BLaER1 treated with 17β-estradiol and CSF1 and Interleukin-3, amounts not matched to agents 10 nM and 100 nM (cell line): Measurements from ENCODE around the gene TMEM138.

Experiments used
- H3K27ac ChIP-seq, 11 experiments: shearing (Covaris generic); formaldehyde crosslinking; 2 replicates each; pipeline ENCODE4 v1.8.1; 2022
- H3K27me3 ChIP-seq, 11 experiments: shearing (Covaris generic); formaldehyde crosslinking; 2 replicates each; pipeline ENCODE4 v1.8.1; 2022
- H3K36me3 ChIP-seq, 11 experiments: shearing (Covaris generic); formaldehyde crosslinking; 2 replicates each; pipeline ENCODE4 v1.8.1; 2022
- H3K4me1 ChIP-seq, 10 experiments: shearing (Covaris generic); formaldehyde crosslinking; 2 replicates each; pipeline ENCODE4 v1.8.1; 2022
- H3K4me2 ChIP-seq, 11 experiments: shearing (Covaris generic); formaldehyde crosslinking; 2 replicates each; pipeline ENCODE4 v1.8.1; 2022
- H3K4me3 ChIP-seq, 10 experiments: shearing (Covaris generic); formaldehyde crosslinking; 2 replicates each; pipeline ENCODE4 v1.8.1; 2022
- H3K9ac ChIP-seq, 11 experiments: shearing (Covaris generic); formaldehyde crosslinking; 2 replicates each; pipeline ENCODE4 v1.8.1; 2022
- H3K9me3 ChIP-seq, 11 experiments: shearing (Covaris generic); formaldehyde crosslinking; replicated peaks in 1 of 11; 2 replicates each; pipeline ENCODE4 v1.8.1; 2022
- H4K20me1 ChIP-seq, 11 experiments: shearing (Covaris generic); formaldehyde crosslinking; 2 replicates each; pipeline ENCODE4 v1.8.1; 2022
- Cebpa-rat ChIP-seq, 11 experiments: shearing (Covaris generic); IDR thresholded peaks; 2 replicates each; pipeline ENCODE4 v1.8.1; 2022

Gene TMEM138

DNA sequence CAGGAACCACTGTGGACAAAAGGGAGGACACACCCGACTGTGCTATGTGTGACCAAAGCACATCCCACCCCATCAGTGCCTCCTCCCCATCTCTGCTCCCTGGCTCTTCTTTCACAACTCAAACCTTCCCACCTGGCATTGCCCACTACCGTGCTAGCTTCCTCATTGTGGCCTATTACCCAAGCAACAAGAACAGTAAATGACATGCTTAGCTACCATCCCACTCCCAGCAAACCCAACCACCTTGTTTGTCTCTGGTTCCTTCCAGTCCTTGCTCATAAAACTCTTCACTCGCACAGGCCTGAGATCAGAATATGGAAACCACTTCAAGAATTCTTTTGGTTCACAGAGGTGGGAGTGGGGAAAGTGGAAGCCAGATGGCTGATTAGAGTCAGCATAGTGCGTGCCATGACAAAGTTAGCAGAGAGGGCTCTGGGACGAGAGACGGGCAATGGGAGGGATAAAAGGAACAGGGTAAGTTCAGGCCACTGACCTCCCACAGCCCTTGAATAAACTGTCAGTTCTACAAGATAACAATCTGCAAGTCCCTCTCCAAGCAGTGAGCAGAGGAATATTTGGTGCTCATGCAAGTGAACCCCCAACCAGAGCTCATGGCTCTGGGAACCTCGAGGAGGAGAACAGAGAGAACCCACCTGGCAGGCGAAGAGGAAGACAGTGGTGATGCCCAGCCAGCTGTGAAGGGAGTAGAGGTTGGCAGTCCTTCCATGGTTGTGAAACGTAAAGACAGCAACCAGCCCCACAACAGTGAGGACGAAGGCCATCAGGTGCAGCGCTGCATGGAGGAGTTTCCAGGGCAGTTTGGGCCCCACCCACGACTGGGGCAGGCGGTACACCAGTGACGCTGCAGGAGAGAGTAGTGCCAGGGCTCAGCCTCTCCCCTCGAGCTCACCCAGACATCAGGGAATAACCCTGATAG is 8.8 kb upstream of the TMEM138 start:
- no peaks in the 10 kb centered on the region for H3K27me3 ChIP-seq
- no peaks in the 10 kb centered on the region; a peak in 1 of 22 replicates for H4K20me1 ChIP-seq
- H3K27ac ChIP-seq: peak overlapping the region in 9 of 11 experiments; percentile 38 to 99 (median 67); a peak in 17 of 22 replicates
- no peak overlapping the region for H3K4me3 ChIP-seq
- H3K36me3 ChIP-seq: peaks cover 35 to 70% (median 55%) of the 10 kb centered on the region in 11 experiments
- H3K9me3 ChIP-seq: no peaks in the 10 kb centered on the region
- H3K4me1 ChIP-seq: peaks cover 46 to 78% (median 63%) of the 10 kb centered on the region in 10 experiments
- H3K9ac ChIP-seq: peak overlapping the region in 8 of 11 experiments; percentile 30 to 58 (median 44); a peak in 13 of 22 replicates
- TF ChIP-seq Cebpa-rat (IDR thresholded peaks at IDR 0.05): peak in 1 of 11 experiments; percentile 33; a peak in 1 of 22 replicates
- peak overlapping the region; percentile 37 to 86 (median 71) for H3K4me2 ChIP-seq

DNA sequence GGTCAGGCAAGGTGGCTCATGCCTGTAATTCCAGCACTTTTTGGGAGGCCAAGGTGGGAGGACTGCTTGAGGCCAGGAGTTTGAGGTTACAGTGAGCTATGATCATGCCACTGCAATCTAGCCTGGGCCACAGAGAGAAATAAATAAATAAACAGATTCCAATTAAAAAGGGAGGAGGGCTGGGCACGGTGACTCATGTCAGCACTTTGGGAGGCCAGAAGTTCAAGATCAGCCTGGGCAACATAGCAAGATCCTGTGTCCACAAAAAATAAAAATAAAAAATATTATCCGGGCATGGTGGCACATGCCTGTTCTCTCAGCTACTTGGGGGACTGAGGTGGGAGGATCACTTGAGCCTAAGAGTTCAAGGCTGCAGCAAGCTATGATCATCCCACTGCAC is 8.0 kb upstream of the TMEM138 start:
- TF ChIP-seq Cebpa-rat (IDR thresholded peaks at IDR 0.05): no peak
- Histone ChIP-seq H3K27ac (peak overlapping the region in 9 of 11 experiments; percentile 38 to 99 (median 67); a peak in 17 of 22 replicates), H3K4me2 (peak overlapping the region; percentile 37 to 86 (median 71)), H3K4me1 (peaks cover 54 to 78% (median 67%) of the 10 kb centered on the region in 10 experiments), H3K36me3 (peaks cover 27 to 62% (median 47%) of the 10 kb centered on the region in 11 experiments), H3K4me3 (no peak overlapping the region), H4K20me1 (no peaks in the 10 kb centered on the region; a peak in 1 of 22 replicates), H3K9me3 (no peaks in the 10 kb centered on the region), H3K27me3 (no peaks in the 10 kb centered on the region), H3K9ac (peak overlapping the region in 9 of 11 experiments; percentile 11 to 58 (median 44); a peak in 13 of 22 replicates)

DNA sequence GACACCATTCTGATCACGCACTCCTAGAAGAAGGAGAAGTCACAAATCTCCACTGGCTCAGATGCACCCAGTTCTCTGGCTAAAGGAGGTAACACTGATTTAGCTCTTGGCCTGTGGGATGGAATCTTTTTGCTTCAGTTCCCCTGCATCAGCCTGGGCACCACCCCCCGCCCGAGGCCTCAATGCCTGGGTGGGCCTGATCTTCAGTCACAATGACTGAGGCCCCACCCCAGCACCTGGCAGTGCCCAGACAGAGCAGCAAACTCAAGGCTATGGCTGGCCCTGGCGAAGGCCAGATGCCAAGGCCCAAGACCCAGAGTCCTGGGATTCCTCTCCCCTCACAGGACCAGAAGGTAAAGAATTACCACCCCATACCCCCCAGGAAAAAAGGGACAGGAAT is 5.5 kb upstream of the TMEM138 start:
- Histone ChIP-seq H3K27ac (peak overlapping the region; percentile 55 to 99 (median 91); a peak in 21 of 22 replicates), H3K27me3 (no peaks in the 10 kb centered on the region), H3K4me3 (peak overlapping the region in 4 of 10 experiments; percentile 1 to 56 (median 14); a peak in 3 of 20 replicates), H4K20me1 (no peaks in the 10 kb centered on the region; a peak in 1 of 22 replicates), H3K9me3 (no peaks in the 10 kb centered on the region), H3K9ac (peak overlapping the region in 10 of 11 experiments; percentile 33 to 77 (median 74); a peak in 19 of 22 replicates), H3K36me3 (peaks cover 6 to 37% (median 25%) of the 10 kb centered on the region in 11 experiments; a peak in 21 of 22 replicates), H3K4me1 (peaks cover 75 to 90% (median 84%) of the 10 kb centered on the region in 10 experiments), H3K4me2 (peak overlapping the region; percentile 85 to 98 (median 89))
- no peak for TF ChIP-seq Cebpa-rat (IDR thresholded peaks at IDR 0.05)

DNA sequence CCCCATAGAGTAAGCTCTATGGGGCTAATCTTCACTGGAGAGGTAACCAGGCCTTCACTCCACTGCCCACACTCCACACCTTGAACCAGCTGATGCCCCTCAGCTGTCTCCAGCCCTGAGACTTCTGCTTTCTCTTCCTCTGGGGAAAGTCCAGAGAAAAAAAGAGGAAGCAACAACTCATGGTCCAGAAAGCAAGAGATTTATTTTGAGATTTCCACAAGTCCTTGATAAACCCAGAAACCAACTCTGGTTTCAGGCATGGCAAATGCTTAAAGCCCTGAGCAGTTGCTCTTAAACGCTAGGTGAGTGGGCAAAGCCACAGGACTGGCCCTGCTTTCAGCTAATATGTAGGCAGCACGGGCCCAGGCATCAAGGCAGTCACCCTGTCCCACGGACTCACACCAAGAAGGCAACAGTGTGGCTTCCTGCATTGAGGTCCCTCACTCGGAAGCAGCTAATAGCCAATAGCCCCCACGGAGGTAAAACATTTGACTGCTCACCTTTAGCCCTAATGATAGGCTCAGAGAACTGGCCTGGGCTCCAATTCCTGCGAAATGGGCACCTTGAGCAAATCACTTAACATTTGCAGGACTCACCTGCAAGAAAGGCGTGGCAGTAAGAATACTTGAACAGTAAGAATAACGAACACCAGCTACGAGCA is 4.8 kb upstream of the TMEM138 start:
- Histone ChIP-seq H3K4me2 (peak overlapping the region; percentile 85 to 98 (median 89)), H3K27me3 (no peaks in the 10 kb centered on the region), H3K36me3 (peaks cover 0 to 30% (median 18%) of the 10 kb centered on the region in 11 experiments; a peak in 18 of 22 replicates), H3K4me3 (peak overlapping the region in 9 of 10 experiments; percentile 7 to 56 (median 30); a peak in 15 of 20 replicates), H3K9ac (peak overlapping the region; percentile 44 to 77 (median 74); a peak in 21 of 22 replicates), H3K9me3 (no peaks in the 10 kb centered on the region), H4K20me1 (no peaks in the 10 kb centered on the region; a peak in 1 of 22 replicates), H3K4me1 (peaks cover 75 to 86% (median 83%) of the 10 kb centered on the region in 10 experiments), H3K27ac (peak overlapping the region; percentile 70 to 99 (median 91))
- no peak for TF ChIP-seq Cebpa-rat (IDR thresholded peaks at IDR 0.05)

DNA sequence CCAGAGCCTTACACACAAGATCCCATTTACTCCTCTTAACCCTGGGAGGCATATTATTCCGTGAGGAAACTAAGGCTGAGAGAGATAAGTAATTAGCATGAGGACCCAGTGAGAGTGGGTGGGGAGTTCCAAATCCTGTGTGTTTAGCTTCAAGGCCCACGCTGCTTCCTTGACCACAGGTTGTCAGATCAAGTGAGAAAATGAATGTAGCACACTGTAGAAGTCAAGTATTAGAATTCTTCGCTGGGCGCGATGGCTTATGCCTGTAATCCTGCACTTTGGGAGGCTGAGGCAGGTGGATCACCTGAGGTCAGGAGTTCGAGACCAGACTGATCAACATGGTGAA is 4.3 kb upstream of the TMEM138 start:
- Histone ChIP-seq H3K36me3 (peaks cover 0 to 25% (median 13%) of the 10 kb centered on the region in 11 experiments; a peak in 16 of 22 replicates), H3K9me3 (no peaks in the 10 kb centered on the region), H3K4me3 (peak overlapping the region in 9 of 10 experiments; percentile 7 to 56 (median 30); a peak in 10 of 20 replicates), H3K9ac (peak overlapping the region; percentile 44 to 77 (median 74); a peak in 21 of 22 replicates), H3K27me3 (no peaks in the 10 kb centered on the region), H3K4me2 (peak overlapping the region; percentile 85 to 98 (median 89)), H3K27ac (peak overlapping the region; percentile 70 to 99 (median 91)), H3K4me1 (peaks cover 77 to 83% (median 82%) of the 10 kb centered on the region in 10 experiments), H4K20me1 (no peaks in the 10 kb centered on the region; a peak in 1 of 22 replicates)
- TF ChIP-seq Cebpa-rat (IDR thresholded peaks at IDR 0.05): no peak

DNA sequence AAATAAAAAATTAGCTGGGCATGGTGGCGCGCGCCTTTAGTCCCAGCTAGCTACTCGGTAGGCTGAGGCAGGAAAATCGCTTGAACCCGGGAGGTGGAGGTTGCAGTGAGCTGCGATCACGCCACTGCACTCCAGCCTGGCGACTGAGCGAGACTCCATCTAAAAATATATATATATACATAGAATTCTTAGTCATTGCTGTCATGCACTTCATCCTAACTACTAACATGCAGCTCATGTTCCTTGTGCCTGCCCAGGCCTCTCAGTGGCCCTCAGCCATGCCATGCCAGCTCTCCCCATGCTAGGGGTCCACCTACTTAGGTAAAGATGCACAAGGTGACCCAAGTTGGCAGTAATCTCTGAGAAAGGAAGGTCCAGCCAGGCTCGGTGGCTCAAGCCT is 3.6 kb upstream of the TMEM138 start:
- Histone ChIP-seq H3K4me3 (no peak overlapping the region; a peak in 1 of 20 replicates), H3K27me3 (no peaks in the 10 kb centered on the region), H4K20me1 (peaks cover 0 to 1% (median 0%) of the 10 kb centered on the region in 11 experiments; a peak in 3 of 22 replicates), H3K4me1 (peaks cover 77 to 83% (median 82%) of the 10 kb centered on the region in 10 experiments), H3K9ac (peak overlapping the region in 6 of 11 experiments; percentile 8 to 99 (median 92); a peak in 6 of 22 replicates), H3K9me3 (no peaks in the 10 kb centered on the region), H3K4me2 (peak overlapping the region; percentile 85 to 98 (median 89)), H3K27ac (peak overlapping the region in 10 of 11 experiments; percentile 73 to 99 (median 96); a peak in 16 of 22 replicates), H3K36me3 (peaks cover 0 to 22% (median 8%) of the 10 kb centered on the region in 11 experiments; a peak in 18 of 22 replicates)
- TF ChIP-seq Cebpa-rat (IDR thresholded peaks at IDR 0.05): no peak

DNA sequence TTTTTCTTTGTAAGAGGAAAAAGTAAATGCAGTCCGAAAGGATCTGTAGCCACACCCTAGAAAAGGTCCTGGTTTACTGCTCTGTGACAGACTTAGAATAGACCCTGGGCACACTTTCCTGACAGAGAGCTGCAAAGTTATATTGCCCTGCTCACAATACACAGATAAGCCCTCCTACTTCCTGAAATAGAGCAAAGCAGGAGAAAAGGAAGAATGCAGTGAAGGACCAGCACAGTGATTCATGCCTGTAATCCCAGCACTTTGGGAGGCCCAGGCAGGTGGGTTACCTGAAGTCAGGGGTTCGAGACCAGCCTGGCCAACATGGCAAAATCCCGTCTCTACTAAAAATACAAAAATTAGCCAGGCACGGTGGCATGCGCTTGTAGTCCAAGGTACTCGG is 2.7 kb upstream of the TMEM138 start:
- H3K4me2 ChIP-seq: peak overlapping the region; percentile 85 to 98 (median 89)
- peak overlapping the region in 8 of 10 experiments; percentile 73 to 86 (median 80); a peak in 8 of 20 replicates for H3K4me3 ChIP-seq
- H3K9ac ChIP-seq: peak overlapping the region in 10 of 11 experiments; percentile 88 to 99 (median 94); a peak in 16 of 22 replicates

DNA sequence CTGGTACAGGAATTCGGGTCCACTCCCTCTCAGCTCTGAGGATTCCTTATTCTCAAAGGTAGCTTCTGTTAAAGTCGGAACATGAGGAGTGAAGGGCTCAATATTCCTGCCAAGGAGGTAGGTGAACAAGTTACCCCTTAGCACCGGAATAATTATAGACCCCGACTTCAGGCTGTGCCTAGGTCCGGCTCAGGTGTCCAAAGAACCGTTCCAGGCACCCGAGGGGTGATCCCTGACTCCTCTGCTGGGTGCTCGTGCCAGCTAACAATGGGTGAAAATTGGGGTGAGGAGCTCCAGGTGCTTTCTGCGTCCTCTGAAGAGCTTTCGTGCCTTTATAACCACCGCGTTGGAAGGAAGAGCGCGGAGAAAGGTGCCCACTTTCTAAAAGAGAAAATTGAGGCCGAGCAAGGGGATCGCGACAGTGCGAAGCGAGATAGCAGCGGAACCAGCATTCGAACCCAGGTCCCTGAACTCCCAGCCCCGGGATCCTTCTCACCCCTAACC is 885 bp upstream of the TMEM138 start:
- TF ChIP-seq Cebpa-rat (IDR thresholded peaks at IDR 0.05): no peak
- H3K36me3 ChIP-seq: peaks cover 26 to 31% (median 30%) of the 10 kb centered on the region in 11 experiments
- H3K27ac ChIP-seq: peak overlapping the region; percentile 88 to 99 (median 96)
- peak overlapping the region; percentile 67 to 86 (median 78) for H3K4me3 ChIP-seq
- peaks cover 0 to 12% (median 0%) of the 10 kb centered on the region in 11 experiments; a peak in 3 of 22 replicates for H4K20me1 ChIP-seq
- no peaks in the 10 kb centered on the region for H3K9me3 ChIP-seq
- H3K4me1 ChIP-seq: peaks cover 61 to 66% (median 64%) of the 10 kb centered on the region in 10 experiments
- peak overlapping the region; percentile 88 to 99 (median 94) for H3K9ac ChIP-seq
- H3K27me3 ChIP-seq: no peaks in the 10 kb centered on the region
- peak overlapping the region; percentile 85 to 98 (median 89) for H3K4me2 ChIP-seq

More for the DNA sequence above, 2.7 kb upstream of the TMEM138 start:
- Histone ChIP-seq H3K27ac (peak overlapping the region in 10 of 11 experiments; percentile 7 to 99 (median 96); a peak in 19 of 22 replicates), H3K9me3 (no peaks in the 10 kb centered on the region), H3K27me3 (no peaks in the 10 kb centered on the region), H3K36me3 (peaks cover 9 to 22% (median 13%) of the 10 kb centered on the region in 11 experiments), H3K4me1 (peaks cover 71 to 83% (median 78%) of the 10 kb centered on the region in 10 experiments), H4K20me1 (peaks cover 0 to 11% (median 0%) of the 10 kb centered on the region in 11 experiments; a peak in 3 of 22 replicates)
- no peak for TF ChIP-seq Cebpa-rat (IDR thresholded peaks at IDR 0.05)
